GM12891 (cell line): Measurements from ENCODE around the gene CNTNAP3.
"Not testable (repeated sequence)": the region's sequence is repeated elsewhere in the genome, so short reads cannot be mapped to it uniquely, and the experiment has no call there.

Experiments used
- POLR2A ChIP-seq: IDR thresholded peaks from 2 replicates; pipeline ENCODE4 v1.6.1; 2011; ENCODE audit warnings: low read depth, low read length, control low read depth
- POLR2AphosphoS5 ChIP-seq: IDR thresholded peaks from 2 replicates; pipeline ENCODE4 v1.6.1; 2011; ENCODE audit warnings: low read depth, low read length, control low read depth
- SPI1 ChIP-seq: IDR thresholded peaks from 2 replicates; pipeline ENCODE4 v1.6.1; 2011; ENCODE audit warnings: low read depth, low read length, control low read depth

GRCh38 chr9:39279995-39280394 lies 8.0 kb downstream of the CNTNAP3 start:
- not testable (repeated sequence) for TF ChIP-seq POLR2A, SPI1, POLR2AphosphoS5
